Keratinocyte (primary cell): ENCODE results near the gene TP63. TPM values are rescaled to one million over a fixed set of nuclear protein-coding genes. Genes with fewer than 3 reads are reported as not detected.

ENCODE experiments used
- DNase-seq: peaks from one replicate; pipeline ENCODE4 v3.0.0-alpha.2; 2011; ENCODE audit warnings: low read depth, missing footprints, low spot score
- FAIRE-seq: peaks from 2 replicates; lab custom pipeline; 2011; peaks lifted over from hg19 to GRCh38; lab: Jason Lieb, UNC
- H2AFZ ChIP-seq: 2 replicates; pipeline ENCODE4 v1.6.0; 2012; ENCODE audit warnings: low read length, control low read depth, inconsistent platforms; ENCODE audit not compliant: control insufficient read depth
- H3K27ac ChIP-seq: 2 replicates; pipeline ENCODE4 v1.5.1; 2011; ENCODE audit warnings: low read length; ENCODE audit not compliant: control insufficient read depth, insufficient read depth
- H3K27me3 ChIP-seq: 3 replicates; pipeline ENCODE4 v1.6.0; 2011; ENCODE audit warnings: low read length; ENCODE audit not compliant: control insufficient read depth, insufficient read depth; ENCODE audit errors: extremely low read depth
- H3K36me3 ChIP-seq, 2 experiments: 2 replicates in 1 of 2; 3 replicates in 1 of 2; pipeline ENCODE4 v1.5.1; 2011; ENCODE audit warnings: low read length in 2 of 2, mild to moderate bottlenecking in 1 of 2; ENCODE audit not compliant: control insufficient read depth in 2 of 2, insufficient read depth in 2 of 2; ENCODE audit errors: extremely low read depth in 1 of 2
- H3K4me1 ChIP-seq: 3 replicates; pipeline ENCODE4 v1.5.1; 2011; ENCODE audit warnings: low read length; ENCODE audit not compliant: control insufficient read depth, insufficient read depth; ENCODE audit errors: extremely low read depth
- H3K4me2 ChIP-seq: 3 replicates; pipeline ENCODE4 v1.6.0; 2011; ENCODE audit warnings: low read depth, low read length; ENCODE audit not compliant: control insufficient read depth, insufficient read depth; ENCODE audit errors: extremely low read depth
- H3K4me3 ChIP-seq, 3 experiments: fragments of 200-600 bp in 1 of 3; sonication (generic) in 1 of 3; 2 replicates in 2 of 3; 3 replicates in 1 of 3; pipeline ENCODE4 v1.5.1; 2011 to 2016; ENCODE audit warnings: low read length in 3 of 3, mild to moderate bottlenecking in 3 of 3, control low read depth in 2 of 3, inconsistent platforms in 1 of 3, low read depth in 1 of 3, mixed read lengths in 1 of 3, mixed run types in 1 of 3, moderate library complexity in 1 of 3; ENCODE audit not compliant: control insufficient read depth in 2 of 3, insufficient read depth in 2 of 3; ENCODE audit errors: extremely low read depth in 1 of 3
- H3K79me2 ChIP-seq: 2 replicates; pipeline ENCODE4 v1.6.0; 2012; ENCODE audit warnings: low read length; ENCODE audit not compliant: control insufficient read depth, insufficient read depth
- H3K9ac ChIP-seq: 3 replicates; pipeline ENCODE4 v1.6.0; 2011; ENCODE audit warnings: low read length; ENCODE audit not compliant: control insufficient read depth, insufficient read depth; ENCODE audit errors: extremely low read depth
- H3K9me1 ChIP-seq: 3 replicates; pipeline ENCODE4 v1.6.0; 2011; ENCODE audit warnings: low read length; ENCODE audit not compliant: control insufficient read depth, insufficient read depth; ENCODE audit errors: extremely low read depth
- H3K9me3 ChIP-seq: 2 replicates; pipeline ENCODE4 v1.5.1; 2012; ENCODE audit warnings: low read depth, low read length; ENCODE audit not compliant: control insufficient read depth
- H4K20me1 ChIP-seq: 3 replicates; pipeline ENCODE4 v1.6.0; 2011; ENCODE audit warnings: low read length; ENCODE audit not compliant: control insufficient read depth, insufficient read depth; ENCODE audit errors: extremely low read depth
- CTCF ChIP-seq, 3 experiments: IDR thresholded peaks in 1 of 3; conservative IDR thresholded peaks in 1 of 3; optimal IDR thresholded peaks in 1 of 3; 2 replicates in 2 of 3; 3 replicates in 1 of 3; pipeline versions ENCODE3 to v1.5.1; 2011; ENCODE audit warnings: low read length in 3 of 3, mild to moderate bottlenecking in 3 of 3, moderate library complexity in 2 of 3, control low read depth in 1 of 3, inconsistent platforms in 1 of 3; ENCODE audit not compliant: insufficient read depth in 2 of 3; ENCODE audit errors: extremely low read depth in 1 of 3
- EZH2 ChIP-seq: IDR thresholded peaks from one replicate; pipeline ENCODE4 v1.6.1; 2012; ENCODE audit warnings: inconsistent platforms, mild to moderate bottlenecking, low read length, moderate library complexity
- dilution Hi-C: fragments of 300-500 bp; cut with MboI; formaldehyde crosslinking; loops from one replicate; pipeline ENCODE4 v1.7.0; 2020; ENCODE audit warnings: low sequenced_read_pairs; ENCODE audit not compliant: extremely low pct_ligation_motif_present
- polyA plus RNA-seq, 5 experiments: library from polyadenylated mRNA; depleted of rRNA in 3 of 5; stranded (reverse) in 3 of 5; stranded (forward) in 1 of 5; unstranded in 1 of 5; fragments of >200 nt; gene quantifications; 1 replicate in 1 of 5; 2 replicates in 3 of 5; 3 replicates in 1 of 5; pipeline versions ENCODE4 v1.2.1 to v1.2.3, GENCODE V29; 2011 to 2012; ENCODE audit warnings: missing spikeins in 2 of 5, low read depth in 1 of 5, low replicate concordance in 1 of 5
- small RNA-seq, 3 experiments: library from RNA; depleted of rRNA; stranded (forward); fragments of <200 nt; gene quantifications; one replicate each; pipeline ENCODE3, GENCODE V24; 2012; ENCODE audit warnings: low read depth in 3 of 3, low replicate concordance in 1 of 3; ENCODE audit not compliant: insufficient read length in 3 of 3

TP63 gene
- polyA plus RNA-seq, 1 donor (not counting 4 experiments of a cell fraction or from before 2014, with no cell fraction given) = 214 TPM

GRCh38 chr3:189945935-189946709 is 314.9 kb downstream of the TP63 start:
- Histone ChIP-seq H3K4me3 (no peak overlapping the region), H3K4me2 (no peak overlapping the region), H3K27me3 (no peaks in the 10 kb centered on the region), H3K9me3 (no peaks in the 10 kb centered on the region), H3K9ac (no peak overlapping the region), H4K20me1 (no peaks in the 10 kb centered on the region), H3K27ac (no peak overlapping the region), H3K79me2 (no peaks in the 10 kb centered on the region), H2AFZ (no peak overlapping the region), H3K4me1 (peaks cover 76% of the 10 kb centered on the region), H3K36me3 (no peaks in the 10 kb centered on the region), H3K9me1 (no peaks in the 10 kb centered on the region)
- no peak for FAIRE-seq
- dilution Hi-C loops = no loop called here
- TF ChIP-seq EZH2 (no peak), CTCF (optimal IDR thresholded peaks at IDR 0.05 in 1 of 3, IDR thresholded peaks at IDR 0.05 in 1 of 3, conservative IDR thresholded peaks at IDR 0.05 in 1 of 3; ENCODE audit: extremely low read depth in 1 of 3, insufficient read depth in 2 of 3, low read length in 3 of 3) (no peak)
- DNase-seq = no peak

Small RNAs within 50 kb of the gene (small RNA-seq; reads per million reads assigned to genes)
- gene AC078809.1 = 0 reads per million in 3 experiments
- gene MIR944 = 1.2 to 49.0 (median 15.3) reads per million in 3 experiments
